K562 (cell line): Measurements from ENCODE around the gene TNIK. TPM values are rescaled to one million over a fixed set of nuclear protein-coding genes. Genes with fewer than 3 reads are reported as not detected.

Source experiments
- ATAC-seq: fragments of 200-7000 bp; cut with Tn5 transposase; 3 replicates; pipeline ENCODE4 v1.9.1; 2020; ENCODE audit warnings: moderate library complexity
- BruUV-seq: library from RNA; stranded (reverse); fragments of 400-500 nt; replicated peaks from 2 replicates; lab custom pipeline; 2021; lab: Mats Ljungman, UMichigan
- CTCF ChIA-PET: fragments of 300-600 bp; formaldehyde crosslinking; extraction: SDS; loops from one replicate; lab custom pipeline; 2021; ENCODE audit warnings: low intra/inter-chr PET ratio; lab: Yijun Ruan, JAX
- POLR2A ChIA-PET: fragments of 300-600, 350-650 bp; sonication (Branson Sonifier 250); formaldehyde crosslinking; extraction: SDS; loops from one replicate; lab custom pipeline; 2021; ENCODE audit warnings: antibody characterized with exemption, inconsistent platforms; lab: Yijun Ruan, JAX
- DNase-seq, 4 experiments: peaks; one replicate each; pipeline versions ENCODE4 v3.0.0 to v3.0.0-alpha.2; 2011 to 2018; ENCODE audit warnings: low spot score in 3 of 4, mixed read lengths in 3 of 4; ENCODE audit errors: extremely low read depth in 1 of 4
- FAIRE-seq: peaks from 2 replicates; lab custom pipeline; 2011; peaks lifted over from hg19 to GRCh38; lab: Jason Lieb, UNC
- H2AFZ ChIP-seq: 2 replicates; pipeline ENCODE4 v1.6.0; 2011; ENCODE audit warnings: low read depth, low read length, control low read depth, inconsistent platforms
- H3K27ac ChIP-seq: fragments of 200-600 bp; 3 replicates; pipeline ENCODE4 v1.8.0; 2011; ENCODE audit warnings: low read depth, mild to moderate bottlenecking, control low read depth, inconsistent platforms, low read length, moderate library complexity, mixed read lengths; ENCODE audit errors: extremely low read depth
- H3K27me3 ChIP-seq, 2 experiments: fragments of 300-600 bp in 1 of 2; 2 replicates in 1 of 2; 3 replicates in 1 of 2; pipeline versions ENCODE4 v1.6.0 to v1.8.0; 2011; ENCODE audit warnings: inconsistent platforms in 2 of 2, low read length in 2 of 2, mild to moderate bottlenecking in 1 of 2, mixed read lengths in 1 of 2, moderate library complexity in 1 of 2; ENCODE audit not compliant: control insufficient read depth in 2 of 2, insufficient read depth in 2 of 2
- H3K36me3 ChIP-seq: fragments of 300-600 bp; 3 replicates; pipeline ENCODE4 v1.8.0; 2011; ENCODE audit warnings: mild to moderate bottlenecking, low read length, inconsistent platforms; ENCODE audit not compliant: control insufficient read depth, insufficient read depth
- H3K4me1 ChIP-seq, 2 experiments: fragments of 200-600 bp in 1 of 2; replicated peaks in 1 of 2; 2 replicates in 1 of 2; 3 replicates in 1 of 2; pipeline versions ENCODE4 v1.5.1 to v1.8.0; 2011; ENCODE audit warnings: inconsistent platforms in 2 of 2, low read length in 2 of 2, mild to moderate bottlenecking in 1 of 2, mixed read lengths in 1 of 2, moderate library complexity in 1 of 2; ENCODE audit not compliant: control insufficient read depth in 2 of 2, insufficient read depth in 2 of 2
- H3K4me2 ChIP-seq: 2 replicates; pipeline ENCODE4 v1.6.1; 2011; ENCODE audit warnings: low read length, control low read depth, inconsistent platforms, mixed read lengths; ENCODE audit not compliant: insufficient read depth
- H3K4me3 ChIP-seq: fragments of 200-600 bp; sonication (generic), shearing (Covaris generic); 2 replicates; pipeline ENCODE4 v1.5.1; 2016; ENCODE audit warnings: control low read depth, inconsistent platforms
- H3K79me2 ChIP-seq: fragments of 200-600 bp; 3 replicates; pipeline ENCODE4 v1.8.0; 2011; ENCODE audit warnings: low read length, inconsistent platforms; ENCODE audit not compliant: control insufficient read depth, insufficient read depth
- H3K9ac ChIP-seq, 2 experiments: 2 replicates each; pipeline versions ENCODE4 v1.6.0 to v1.6.1; 2011; ENCODE audit warnings: low read depth in 2 of 2, low read length in 2 of 2, control low read depth in 1 of 2, inconsistent platforms in 1 of 2, mild to moderate bottlenecking in 1 of 2, mixed read lengths in 1 of 2; ENCODE audit not compliant: insufficient read depth in 1 of 2
- H3K9me1 ChIP-seq: one replicate; pipeline ENCODE4 v1.6.0; 2011; ENCODE audit warnings: inconsistent platforms, mild to moderate bottlenecking, low read length, moderate library complexity; ENCODE audit not compliant: control insufficient read depth, insufficient read depth
- H3K9me3 ChIP-seq: replicated peaks from 2 replicates; pipeline ENCODE4 v1.5.1; 2011; ENCODE audit warnings: low read depth, low read length, inconsistent platforms; ENCODE audit not compliant: control insufficient read depth, insufficient read depth
- H4K20me1 ChIP-seq: replicated peaks from 2 replicates; pipeline ENCODE4 v1.6.1; 2011; ENCODE audit warnings: low read length, inconsistent platforms, mixed read lengths; ENCODE audit not compliant: control insufficient read depth, insufficient read depth
- MGA ChIP-seq: fragments of 450-650 bp; IDR thresholded peaks from 2 replicates; pipeline ENCODE4 v1.6.1; 2016; ENCODE audit warnings: mild to moderate bottlenecking, moderate library complexity
- POLR3G ChIP-seq: IDR thresholded peaks from 2 replicates; pipeline ENCODE4 v1.6.1; 2011; ENCODE audit not compliant: insufficient read length, insufficient replicate concordance; ENCODE audit errors: extremely low read depth
- SIX5 ChIP-seq, 2 experiments: IDR thresholded peaks; 2 replicates each; pipeline ENCODE4 v1.6.1; 2011; ENCODE audit warnings: low read length in 2 of 2, borderline replicate concordance in 1 of 2, low read depth in 1 of 2, mild to moderate bottlenecking in 1 of 2, moderate library complexity in 1 of 2; ENCODE audit not compliant: insufficient read depth in 1 of 2
- WGBS: fragments of 100-300 bp; shearing (Covaris generic); methylation state at CpG from one replicate; pipeline ENCODE4 v1.1.6; 2016; ENCODE audit warnings: low coverage, mixed read lengths; ENCODE audit not compliant: insufficient coverage; ENCODE audit errors: missing lambda C conversion rate; 5-methylcytosine and 5-hydroxymethylcytosine counted together
- in situ Hi-C: fragments of 300-500 bp; cut with MboI; formaldehyde crosslinking; loops from 4 replicates; pipeline ENCODE4 v1.15.0; 2018; ENCODE audit warnings: inconsistent platforms, mixed read lengths
- intact Hi-C: fragments of 100-400 bp; cut with micrococcal nuclease; formaldehyde crosslinking; loops from 2 replicates; pipeline ENCODE4 v1.14.2; 2022
- polyA plus RNA-seq, 8 experiments: library from polyadenylated mRNA; depleted of rRNA in 4 of 8; stranded (reverse) in 5 of 8; unstranded in 3 of 8; fragments of >200 nt; fragmentation: Nextera tagmentation in 2 of 8; fragmentation: Illumina TruSeq in 1 of 8; extraction: Ambion mirVana in 2 of 8; extraction: Trizol in 1 of 8; gene quantifications; 2 replicates each; pipeline versions ENCODE4 v1.2.1 to v1.2.3, GENCODE V29; 2011 to 2014; ENCODE audit warnings: inconsistent platforms in 1 of 8, missing spikeins in 1 of 8
- total RNA-seq, 7 experiments: library from RNA; depleted of rRNA in 6 of 7; stranded (reverse); fragments of >200 nt in 6 of 7; fragmentation: Illumina TruSeq in 2 of 7; extraction: Trizol in 2 of 7; gene quantifications; 2 replicates each; pipeline versions ENCODE4 v1.2.1 to v1.2.3, GENCODE V29; 2011 to 2021; ENCODE audit warnings: low replicate concordance in 1 of 7

Gene TNIK
- total and polyA plus RNA-seq, 9 of the 15 experiments (the other 6 are each of a cell fraction or from before 2014, with no cell fraction given) = 6.6 to 39.0 (median 24.7) TPM

GRCh38 chr3:171058058-171058457 is 402.1 kb downstream of the TNIK start:
- Histone ChIP-seq H3K36me3 (no peaks in the 10 kb centered on the region), H3K27ac (no peak overlapping the region), H3K4me2 (no peak overlapping the region), H3K4me3 (no peak overlapping the region), H4K20me1 (no peaks in the 10 kb centered on the region), H3K27me3 (no peaks in the 10 kb centered on the region; a peak in 1 of 5 replicates), H3K9me1 (no peaks in the 10 kb centered on the region), H3K79me2 (no peaks in the 10 kb centered on the region), H2AFZ (no peak overlapping the region), H3K9me3 (no peaks in the 10 kb centered on the region), H3K4me1 (0 out of 5 replicates have a peak, but pooled peaks cover 0 to 2% of the 10 kb centered on the region in 2 experiments), H3K9ac (no peak overlapping the region)
- ATAC-seq (no peak), DNase-seq (no peak), FAIRE-seq (no peak)
- ChIA-PET CTCF (no interaction called here), POLR2A (interaction anchor here (0.5 kb wide), 1 partner anchor 616 kb away, joined by 3 read pairs; no protein-coding TSS in a partner anchor)
- no TSS peak for BruUV-seq
- 53% methylated on average over 1 of the region's 1 CpG for WGBS
- no peak for TF ChIP-seq POLR3G
- no peak for TF ChIP-seq MGA
- no peak for TF ChIP-seq SIX5 (IDR thresholded peaks at IDR 0.05; ENCODE audit: borderline replicate concordance in 1 of 2, insufficient read depth in 1 of 2, low read depth in 1 of 2, low read length in 2 of 2)
- intact Hi-C loops = no loop called here
- in situ Hi-C loops = no loop called here
